ENCODE results near the gene ZBTB46. TPM values are rescaled to one million over a fixed set of nuclear protein-coding genes. Genes with fewer than 3 reads are reported as not detected.

The ZBTB46 gene
- total and polyA plus RNA-seq, 10 of the 15 experiments (the other 5 are each of a cell fraction or from before 2014, with no cell fraction given): 0.15 to 0.92 (median 0.34) TPM

GRCh38 chr20:63850689-63851547 is 19.9 kb upstream of the ZBTB46 start (continued):
- TF ChIP-seq ZBED1 (IDR thresholded peaks at IDR 0.05; ENCODE audit: borderline replicate concordance) (peak; percentile 81; the same call in 1 of the 2 replicates), RBBP5 (conservative IDR thresholded peaks at IDR 0.05) (no peak), ZNF217 (IDR thresholded peaks at IDR 0.05) (peak; percentile 91), SKIL (IDR thresholded peaks at IDR 0.05; ENCODE audit: low read depth, poor library complexity, severe bottlenecking) (peak; percentile 90), EGR1 (IDR thresholded peaks at IDR 0.05; ENCODE audit: borderline replicate concordance in 1 of 2, low read depth in 2 of 2, low read length in 2 of 2) (peak; percentile 29 to 94), ZNF207 (IDR thresholded peaks at IDR 0.05; ENCODE audit: borderline replicate concordance) (no peak), USF2 (IDR thresholded peaks at IDR 0.05; ENCODE audit: borderline replicate concordance, low read depth, low read length) (peak; percentile 33; the same call in 1 of the 2 replicates), SREBF2 (IDR thresholded peaks at IDR 0.05; ENCODE audit: low read length) (no peak), YY1 (IDR thresholded peaks at IDR 0.05; ENCODE audit: low read depth, low read length) (peak; percentile 43), SUPT20H (IDR thresholded peaks at IDR 0.05; ENCODE audit: borderline replicate concordance, control insufficient read depth, low read depth, low read length) (no peak), MYC (IDR thresholded peaks at IDR 0.05; ENCODE audit: insufficient read depth, insufficient read length, insufficient replicate concordance, low read length, severe bottlenecking) (no peak), KLF5 (IDR thresholded peaks at IDR 0.05; ENCODE audit: partially characterized antibody) (peak; percentile 88), KDM1A (IDR thresholded peaks at IDR 0.05; ENCODE audit: borderline replicate concordance) (no peak), BCL11A (IDR thresholded peaks at IDR 0.05; ENCODE audit: low read depth, low read length) (peak; percentile 96), TBL1XR1 (IDR thresholded peaks at IDR 0.05; ENCODE audit: low read depth, low read length) (peak; percentile 95), MYB (IDR thresholded peaks at IDR 0.05; ENCODE audit: borderline replicate concordance, low read depth, low read length) (0 out of 2 replicates have a peak, but pooled peaks have one; percentile 27), ETV6 (conservative IDR thresholded peaks at IDR 0.05 in 1 of 2, IDR thresholded peaks at IDR 0.05 in 1 of 2; ENCODE audit: borderline replicate concordance in 1 of 2, low read depth in 1 of 2) (peak in 1 of 2 experiments; percentile 81; a peak in 2 of 4 replicates), KAT2A (conservative IDR thresholded peaks at IDR 0.05; ENCODE audit: control insufficient read depth, low read depth, low read length) (no peak), PRDM15 (CRISPR knock-in tag; IDR thresholded peaks at IDR 0.05) (no peak), E2F4 (IDR thresholded peaks at IDR 0.05; ENCODE audit: low read depth, low read length) (no peak)

All from GM12878 (cell line).